GM12878 (cell line): Measurements from ENCODE around the gene HPRT1. TPM values are rescaled to one million over a fixed set of nuclear protein-coding genes. Genes with fewer than 3 reads are reported as not detected.

ENCODE experiments used
- ATAC-seq: fragments of 200-7000 bp; cut with Tn5 transposase; 3 replicates; pipeline ENCODE4 v1.9.1; 2020; ENCODE audit warnings: mild to moderate bottlenecking, moderate library complexity
- BruUV-seq: library from RNA; stranded (reverse); fragments of 400-500 nt; replicated peaks from 2 replicates; lab custom pipeline; 2021; lab: Mats Ljungman, UMichigan
- CTCF ChIA-PET: fragments of 300-600 bp; sonication (Branson Sonifier 250); formaldehyde crosslinking; extraction: SDS; loops from one replicate; lab custom pipeline; 2021; ENCODE audit warnings: inconsistent platforms; lab: Yijun Ruan, JAX
- POLR2A ChIA-PET: fragments of 350-600 bp; formaldehyde crosslinking; extraction: SDS; loops from one replicate; lab custom pipeline; 2021; ENCODE audit warnings: inconsistent platforms; lab: Charles Lee
- RAD21 ChIA-PET: fragments of 300-600 bp; sonication (Branson Sonifier 250); formaldehyde crosslinking; loops from one replicate; lab custom pipeline; 2023; ENCODE audit warnings: antibody characterized with exemption; ENCODE audit not compliant: unreplicated experiment; lab: Charles Lee
- SMC1A ChIA-PET: fragments of 300-600 bp; sonication (Branson Sonifier 250); formaldehyde crosslinking; loops from one replicate; lab custom pipeline; 2023; ENCODE audit not compliant: unreplicated experiment, uncharacterized antibody; lab: Charles Lee
- DNase-seq: peaks from one replicate; pipeline ENCODE4 v3.0.0-alpha.2; 2011; ENCODE audit warnings: low read depth, low spot score
- FAIRE-seq: peaks from 3 replicates; lab custom pipeline; 2011; peaks lifted over from hg19 to GRCh38; lab: Jason Lieb, UNC
- H2AFZ ChIP-seq: 2 replicates; pipeline ENCODE4 v1.6.0; 2011; ENCODE audit warnings: low read depth, low read length, control low read depth; ENCODE audit not compliant: control insufficient read depth
- H3K27ac ChIP-seq: 2 replicates; pipeline ENCODE4 v1.5.1; 2011; ENCODE audit warnings: control low read depth; ENCODE audit not compliant: control insufficient read depth, insufficient read depth
- H3K27me3 ChIP-seq, 2 experiments: replicated peaks in 1 of 2; 2 replicates each; pipeline versions ENCODE4 v1.6.0 to v1.6.1; 2011; ENCODE audit warnings: low read length in 1 of 2; ENCODE audit not compliant: control insufficient read depth in 2 of 2, insufficient read depth in 2 of 2
- H3K36me3 ChIP-seq, 2 experiments: 2 replicates each; pipeline ENCODE4 v1.5.1; 2011; ENCODE audit warnings: low read length in 1 of 2; ENCODE audit not compliant: control insufficient read depth in 2 of 2, insufficient read depth in 2 of 2
- H3K4me1 ChIP-seq: 2 replicates; pipeline ENCODE4 v1.6.1; 2011; ENCODE audit warnings: mild to moderate bottlenecking, low read length, moderate library complexity, mixed read lengths; ENCODE audit not compliant: control insufficient read depth, insufficient read depth
- H3K4me2 ChIP-seq: 2 replicates; pipeline ENCODE4 v1.6.0; 2011; ENCODE audit warnings: control low read depth; ENCODE audit not compliant: control insufficient read depth, insufficient read depth
- H3K4me3 ChIP-seq: fragments of 200-600 bp; sonication (generic); 2 replicates; pipeline ENCODE4 v1.5.1; 2016
- H3K79me2 ChIP-seq: 2 replicates; pipeline ENCODE4 v1.6.0; 2011; ENCODE audit warnings: low read length; ENCODE audit not compliant: control insufficient read depth, insufficient read depth
- H3K9ac ChIP-seq: 2 replicates; pipeline ENCODE4 v1.8.0; 2011; ENCODE audit warnings: low read length, control low read depth, mixed read lengths; ENCODE audit not compliant: control insufficient read depth, insufficient read depth
- H3K9me3 ChIP-seq: replicated peaks from 3 replicates; pipeline ENCODE4 v1.5.1; 2011; ENCODE audit warnings: mild to moderate bottlenecking, low read length; ENCODE audit not compliant: control insufficient read depth, insufficient read depth
- H4K20me1 ChIP-seq: 2 replicates; pipeline ENCODE4 v1.6.0; 2011; ENCODE audit not compliant: control insufficient read depth, insufficient read depth
- CREB1 ChIP-seq: IDR thresholded peaks from 2 replicates; pipeline ENCODE4 v1.6.1; 2012; ENCODE audit warnings: low read depth, mild to moderate bottlenecking, inconsistent platforms
- CTCF ChIP-seq, 3 experiments: IDR thresholded peaks in 2 of 3; conservative IDR thresholded peaks in 1 of 3; 2 replicates each; pipeline ENCODE4 v1.5.1; 2011; ENCODE audit warnings: low read depth in 3 of 3, low read length in 3 of 3, mild to moderate bottlenecking in 3 of 3, control low read depth in 2 of 3, moderate library complexity in 2 of 3, inconsistent platforms in 1 of 3, mixed read lengths in 1 of 3; ENCODE audit not compliant: control insufficient read depth in 2 of 3, insufficient read depth in 1 of 3; ENCODE audit errors: extremely low read depth in 1 of 3
- IRF3 ChIP-seq: fragments of 450-650 bp; IDR thresholded peaks from 2 replicates; pipeline ENCODE4 v1.6.1; 2014; ENCODE audit warnings: mild to moderate bottlenecking
- RAD21 ChIP-seq: IDR thresholded peaks from 2 replicates; pipeline ENCODE4 v1.6.1; 2011; ENCODE audit warnings: mild to moderate bottlenecking, low read depth, low read length, moderate library complexity; ENCODE audit not compliant: insufficient read depth
- WGBS: methylation state at CpG from one replicate; pipeline ENCODE4 v1.1.6; 2016; ENCODE audit warnings: low lambda C conversion rate; ENCODE audit not compliant: insufficient replicate concordance, insufficient coverage; ENCODE audit errors: missing lambda C conversion rate; 5-methylcytosine and 5-hydroxymethylcytosine counted together
- in situ Hi-C: fragments of 300-500 bp; cut with MboI; formaldehyde crosslinking; loops from 9 replicates; pipeline ENCODE4 v1.14.3; 2018; ENCODE audit warnings: mixed read lengths
- intact Hi-C: fragments of 100-400 bp; cut with micrococcal nuclease; formaldehyde crosslinking; loops from one replicate; pipeline ENCODE4 v1.14.2; 2022; ENCODE audit not compliant: unreplicated experiment
- polyA plus RNA-seq, 11 experiments: library from polyadenylated mRNA; depleted of rRNA in 4 of 11; unstranded in 6 of 11; stranded (reverse) in 5 of 11; fragments of >200 nt; fragmentation: Nextera tagmentation in 4 of 11; fragmentation: Illumina TruSeq in 1 of 11; extraction: Ambion mirVana in 4 of 11; extraction: Trizol in 1 of 11; gene quantifications; 1 replicate in 1 of 11; 2 replicates in 10 of 11; pipeline versions ENCODE4 v1.2.1 to v1.2.3, GENCODE V29; 2011 to 2016; ENCODE audit warnings: inconsistent platforms in 2 of 11, missing spikeins in 2 of 11, low read depth in 1 of 11
- total RNA-seq, 4 experiments: library from RNA; depleted of rRNA in 3 of 4; stranded (reverse); fragments of >200 nt in 3 of 4; fragmentation: Illumina TruSeq in 1 of 4; extraction: Trizol in 1 of 4; gene quantifications; 2 replicates each; pipeline versions ENCODE4 v1.2.1 to v1.2.3, GENCODE V29; 2013 to 2021
- TF ChIP-seq, protein P1 (sequence below): IDR thresholded peaks from 2 replicates; pipeline ENCODE4 v1.6.1; 2012; ENCODE audit warnings: improper control_type of control experiment, low read depth, low read length; ENCODE audit not compliant: insufficient replicate concordance

HPRT1 gene
- total and polyA plus RNA-seq, 10 of the 15 experiments (the other 5 are each of a cell fraction or from before 2014, with no cell fraction given), result 19.3 to 161 (median 92.7) TPM

- DNase-seq (no peak), FAIRE-seq (no peak), ATAC-seq (0 out of 3 replicates have a peak, but pooled peaks have one; percentile 38)
- BruUV-seq, result no TSS peak
- H3K27me3 ChIP-seq, result no peaks in the 10 kb centered on the region; a peak in 1 of 4 replicates
- ChIA-PET CTCF (interaction anchor here (0.7 to 2.0 kb wide), 13 partner anchors 10 to 603 kb away, joined by 3 to 15 read pairs (median 4); partner anchors contain the start of gene PLAC1), POLR2A (no interaction called here), SMC1A (interaction anchor here (0.9 to 1.5 kb wide), 3 partner anchors 18 to 280 kb away, joined by 3 to 5 read pairs (median 3); no protein-coding TSS in a partner anchor), RAD21 (interaction anchor here (1.2 kb wide), 1 partner anchor 19 kb away, joined by 3 read pairs; no protein-coding TSS in a partner anchor)
- in situ Hi-C loops (loop anchor here (5.0 kb wide), 1 partner anchor 298 kb away; no protein-coding TSS in a partner anchor), intact Hi-C loops (loop anchor here (5.0 to 10.0 kb wide), 3 partner anchors 278 to 601 kb away; partner anchors contain the start of gene SMIM10)
- 75% methylated on average over 1 of the region's 1 CpG for WGBS
- H3K9me3 ChIP-seq, result no peaks in the 10 kb centered on the region
- no peak overlapping the region for H3K4me3 ChIP-seq
- H3K9ac ChIP-seq, result no peak overlapping the region
- H3K27ac ChIP-seq, result no peak overlapping the region
- no peaks in the 10 kb centered on the region for H3K36me3 ChIP-seq
- H3K4me2 ChIP-seq, result no peak overlapping the region
- H2AFZ ChIP-seq, result no peak overlapping the region
- H3K79me2 ChIP-seq, result no peaks in the 10 kb centered on the region
- no peaks in the 10 kb centered on the region for H3K4me1 ChIP-seq
- H4K20me1 ChIP-seq, result no peaks in the 10 kb centered on the region; the same call in 1 of the 2 replicates
- TF ChIP-seq, protein P1, sequence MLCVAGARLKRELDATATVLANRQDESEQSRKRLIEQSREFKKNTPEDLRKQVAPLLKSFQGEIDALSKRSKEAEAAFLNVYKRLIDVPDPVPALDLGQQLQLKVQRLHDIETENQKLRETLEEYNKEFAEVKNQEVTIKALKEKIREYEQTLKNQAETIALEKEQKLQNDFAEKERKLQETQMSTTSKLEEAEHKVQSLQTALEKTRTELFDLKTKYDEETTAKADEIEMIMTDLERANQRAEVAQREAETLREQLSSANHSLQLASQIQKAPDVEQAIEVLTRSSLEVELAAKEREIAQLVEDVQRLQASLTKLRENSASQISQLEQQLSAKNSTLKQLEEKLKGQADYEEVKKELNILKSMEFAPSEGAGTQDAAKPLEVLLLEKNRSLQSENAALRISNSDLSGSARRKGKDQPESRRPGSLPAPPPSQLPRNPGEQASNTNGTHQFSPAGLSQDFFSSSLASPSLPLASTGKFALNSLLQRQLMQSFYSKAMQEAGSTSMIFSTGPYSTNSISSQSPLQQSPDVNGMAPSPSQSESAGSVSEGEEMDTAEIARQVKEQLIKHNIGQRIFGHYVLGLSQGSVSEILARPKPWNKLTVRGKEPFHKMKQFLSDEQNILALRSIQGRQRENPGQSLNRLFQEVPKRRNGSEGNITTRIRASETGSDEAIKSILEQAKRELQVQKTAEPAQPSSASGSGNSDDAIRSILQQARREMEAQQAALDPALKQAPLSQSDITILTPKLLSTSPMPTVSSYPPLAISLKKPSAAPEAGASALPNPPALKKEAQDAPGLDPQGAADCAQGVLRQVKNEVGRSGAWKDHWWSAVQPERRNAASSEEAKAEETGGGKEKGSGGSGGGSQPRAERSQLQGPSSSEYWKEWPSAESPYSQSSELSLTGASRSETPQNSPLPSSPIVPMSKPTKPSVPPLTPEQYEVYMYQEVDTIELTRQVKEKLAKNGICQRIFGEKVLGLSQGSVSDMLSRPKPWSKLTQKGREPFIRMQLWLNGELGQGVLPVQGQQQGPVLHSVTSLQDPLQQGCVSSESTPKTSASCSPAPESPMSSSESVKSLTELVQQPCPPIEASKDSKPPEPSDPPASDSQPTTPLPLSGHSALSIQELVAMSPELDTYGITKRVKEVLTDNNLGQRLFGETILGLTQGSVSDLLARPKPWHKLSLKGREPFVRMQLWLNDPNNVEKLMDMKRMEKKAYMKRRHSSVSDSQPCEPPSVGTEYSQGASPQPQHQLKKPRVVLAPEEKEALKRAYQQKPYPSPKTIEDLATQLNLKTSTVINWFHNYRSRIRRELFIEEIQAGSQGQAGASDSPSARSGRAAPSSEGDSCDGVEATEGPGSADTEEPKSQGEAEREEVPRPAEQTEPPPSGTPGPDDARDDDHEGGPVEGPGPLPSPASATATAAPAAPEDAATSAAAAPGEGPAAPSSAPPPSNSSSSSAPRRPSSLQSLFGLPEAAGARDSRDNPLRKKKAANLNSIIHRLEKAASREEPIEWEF, result no peak
- TF ChIP-seq IRF3, result no peak
- TF ChIP-seq CREB1, result no peak
- peak; percentile 50 for TF ChIP-seq RAD21
- peak; percentile 48 to 59 (median 52); a peak in 5 of 6 replicates for TF ChIP-seq CTCF (IDR thresholded peaks at IDR 0.05 in 2 of 3, conservative IDR thresholded peaks at IDR 0.05 in 1 of 3; ENCODE audit: control insufficient read depth in 2 of 3, extremely low read depth in 1 of 3, insufficient read depth in 1 of 3, low read depth in 3 of 3, low read length in 3 of 3)
These were observed 24.1 kb downstream of the HPRT1 start for GRCh38 chrX:134484039-134484438.
